HEK293 (cell line): ENCODE data around the gene TEKT5.

Experiments used
- CTCF ChIA-PET: fragments of 350-600 bp; formaldehyde crosslinking; extraction: SDS; loops from one replicate; lab custom pipeline; 2021; ENCODE audit warnings: antibody characterized with exemption; lab: Yijun Ruan, JAX
- POLR2A ChIA-PET: fragments of 300-600 bp; formaldehyde crosslinking; extraction: SDS; loops from one replicate; lab custom pipeline; 2020; ENCODE audit warnings: antibody characterized with exemption, inconsistent platforms; lab: Yijun Ruan, JAX
- H3K27ac ChIP-seq: fragments of 200-500 bp; sonication (Bioruptor generic); 2 replicates; pipeline ENCODE4 v1.5.1; 2014; ENCODE audit warnings: low read depth, low read length, control low read depth, inconsistent platforms; ENCODE audit errors: extremely low read depth
- H3K36me3 ChIP-seq, 2 experiments: fragments of 200-500 bp in 1 of 2; sonication (Bioruptor generic) in 1 of 2; 1 replicate in 1 of 2; 2 replicates in 1 of 2; pipeline ENCODE4 v1.5.1; 2014 to 2017; ENCODE audit warnings: inconsistent platforms in 2 of 2, low read length in 2 of 2; ENCODE audit not compliant: control insufficient read depth in 2 of 2, insufficient read depth in 1 of 2
- H3K4me1 ChIP-seq: fragments of 200-500 bp; sonication (Bioruptor generic); 2 replicates; pipeline ENCODE4 v1.5.1; 2014; ENCODE audit warnings: mild to moderate bottlenecking, low read length, inconsistent platforms; ENCODE audit not compliant: control insufficient read depth, insufficient read depth
- H3K4me3 ChIP-seq: 2 replicates; pipeline ENCODE4 v1.5.1; 2011; ENCODE audit warnings: low read depth, mild to moderate bottlenecking, control low read depth, low read length, moderate library complexity
- H3K9me3 ChIP-seq: fragments of 200-500 bp; sonication (Bioruptor generic); 2 replicates; pipeline ENCODE4 v1.5.1; 2014; ENCODE audit warnings: low read depth, low read length, inconsistent platforms; ENCODE audit not compliant: control insufficient read depth, insufficient read depth
- FEZF1 ChIP-seq: fragments of 450-650 bp; formaldehyde crosslinking; IDR thresholded peaks from 2 replicates; pipeline ENCODE4 v1.5.1; 2016; ENCODE audit warnings: missing biosample characterization, missing genetic modification characterization
- GLI4 ChIP-seq: fragments of 450-650 bp; formaldehyde crosslinking; IDR thresholded peaks from 2 replicates; pipeline ENCODE4 v1.5.1; 2016; ENCODE audit warnings: missing biosample characterization, missing genetic modification characterization
- HOXA7 ChIP-seq: sonication (generic); formaldehyde crosslinking; IDR thresholded peaks from 2 replicates; pipeline ENCODE4 v1.8.1; 2022; ENCODE audit warnings: missing genetic modification reagents, borderline replicate concordance
- MZF1 ChIP-seq: fragments of 450-650 bp; formaldehyde crosslinking; IDR thresholded peaks from 2 replicates; pipeline ENCODE4 v1.5.1; 2017; ENCODE audit warnings: missing biosample characterization, missing genetic modification characterization, borderline replicate concordance
- SCRT1 ChIP-seq: fragments of 450-650 bp; formaldehyde crosslinking; IDR thresholded peaks from 2 replicates; pipeline ENCODE4 v1.5.1; 2016; ENCODE audit warnings: missing biosample characterization, missing genetic modification characterization, borderline replicate concordance
- SP7 ChIP-seq: fragments of 450-650 bp; formaldehyde crosslinking; IDR thresholded peaks from 2 replicates; pipeline ENCODE4 v1.5.1; 2016; ENCODE audit warnings: missing biosample characterization, missing genetic modification characterization
- ZNF138 ChIP-seq: fragments of 450-650 bp; formaldehyde crosslinking; IDR thresholded peaks from 2 replicates; pipeline ENCODE4 v1.5.1; 2016; ENCODE audit warnings: missing biosample characterization, missing genetic modification characterization, borderline replicate concordance
- ZNF155 ChIP-seq: fragments of 450-650 bp; formaldehyde crosslinking; IDR thresholded peaks from 2 replicates; pipeline ENCODE4 v1.5.1; 2016; ENCODE audit warnings: missing biosample characterization, missing genetic modification characterization
- ZNF24 ChIP-seq: fragments of 450-650 bp; formaldehyde crosslinking; IDR thresholded peaks from 2 replicates; pipeline ENCODE4 v1.5.1; 2016; ENCODE audit warnings: missing biosample characterization, missing genetic modification characterization
- ZNF26 ChIP-seq: fragments of 450-650 bp; formaldehyde crosslinking; IDR thresholded peaks from 2 replicates; pipeline ENCODE4 v1.5.1; 2016; ENCODE audit warnings: missing biosample characterization, missing genetic modification characterization
- ZNF274 ChIP-seq, 2 experiments: fragments of 200-500 bp in 1 of 2; fragments of 450-650 bp in 1 of 2; sonication (Bioruptor generic) in 1 of 2; formaldehyde crosslinking in 1 of 2; IDR thresholded peaks; 2 replicates each; pipeline versions ENCODE4 v1.5.1 to v1.6.1; 2014 to 2016; ENCODE audit warnings: borderline replicate concordance in 1 of 2, inconsistent platforms in 1 of 2, low read length in 1 of 2, missing biosample characterization in 1 of 2, missing genetic modification characterization in 1 of 2
- ZNF398 ChIP-seq: fragments of 450-650 bp; formaldehyde crosslinking; IDR thresholded peaks from 2 replicates; pipeline ENCODE4 v1.5.1; 2017; ENCODE audit warnings: missing biosample characterization, missing genetic modification characterization
- ZNF423 ChIP-seq: fragments of 450-650 bp; formaldehyde crosslinking; IDR thresholded peaks from 2 replicates; pipeline ENCODE4 v1.5.1; 2016; ENCODE audit warnings: missing biosample characterization, missing genetic modification characterization
- ZNF473 ChIP-seq: fragments of 450-650 bp; formaldehyde crosslinking; IDR thresholded peaks from 2 replicates; pipeline ENCODE4 v1.5.1; 2017; ENCODE audit warnings: missing biosample characterization, missing genetic modification characterization
- ZNF560 ChIP-seq: fragments of 450-650 bp; formaldehyde crosslinking; IDR thresholded peaks from 2 replicates; pipeline ENCODE4 v1.5.1; 2017; ENCODE audit warnings: missing biosample characterization, missing genetic modification characterization, borderline replicate concordance
- ZNF580 ChIP-seq: fragments of 450-650 bp; formaldehyde crosslinking; IDR thresholded peaks from 2 replicates; pipeline ENCODE4 v1.5.1; 2016; ENCODE audit warnings: missing biosample characterization, missing genetic modification characterization
- ZNF623 ChIP-seq: fragments of 450-650 bp; formaldehyde crosslinking; IDR thresholded peaks from 2 replicates; pipeline ENCODE4 v1.5.1; 2016; ENCODE audit warnings: missing biosample characterization, missing genetic modification characterization
- ZNF626 ChIP-seq: fragments of 450-650 bp; sonication (Bioruptor Pico); formaldehyde crosslinking; IDR thresholded peaks from 2 replicates; pipeline ENCODE4 v1.5.1; 2018; ENCODE audit warnings: missing biosample characterization, missing genetic modification characterization, inconsistent platforms
- ZNF747 ChIP-seq: fragments of 450-650 bp; formaldehyde crosslinking; IDR thresholded peaks from 2 replicates; pipeline ENCODE4 v1.5.1; 2016; ENCODE audit warnings: missing biosample characterization, missing genetic modification characterization
- TF ChIP-seq, protein P1 (sequence below): fragments of 450-650 bp; formaldehyde crosslinking; IDR thresholded peaks from 2 replicates; pipeline ENCODE4 v1.5.1; 2016; ENCODE audit warnings: missing biosample characterization, missing genetic modification characterization, low read depth
- TF ChIP-seq, protein P2 (sequence below): fragments of 450-650 bp; formaldehyde crosslinking; IDR thresholded peaks from 2 replicates; pipeline ENCODE4 v1.5.1; 2016; ENCODE audit warnings: missing biosample characterization, missing genetic modification characterization
- TF ChIP-seq, protein P3 (sequence below): fragments of 450-650 bp; IDR thresholded peaks from 2 replicates; pipeline ENCODE4 v1.5.1; 2018; ENCODE audit warnings: missing biosample characterization, mild to moderate bottlenecking, missing genetic modification characterization
- TF ChIP-seq, protein P4 (sequence below): fragments of 450-650 bp; formaldehyde crosslinking; conservative IDR thresholded peaks from 2 replicates; pipeline ENCODE4 v1.5.1; 2016; ENCODE audit warnings: low read depth, missing biosample characterization, missing genetic modification characterization

Gene TEKT5

GRCh38 chr16:10692470-10692869 lies 2.3 kb downstream of the TEKT5 start (continued):
- TF ChIP-seq, protein P1, sequence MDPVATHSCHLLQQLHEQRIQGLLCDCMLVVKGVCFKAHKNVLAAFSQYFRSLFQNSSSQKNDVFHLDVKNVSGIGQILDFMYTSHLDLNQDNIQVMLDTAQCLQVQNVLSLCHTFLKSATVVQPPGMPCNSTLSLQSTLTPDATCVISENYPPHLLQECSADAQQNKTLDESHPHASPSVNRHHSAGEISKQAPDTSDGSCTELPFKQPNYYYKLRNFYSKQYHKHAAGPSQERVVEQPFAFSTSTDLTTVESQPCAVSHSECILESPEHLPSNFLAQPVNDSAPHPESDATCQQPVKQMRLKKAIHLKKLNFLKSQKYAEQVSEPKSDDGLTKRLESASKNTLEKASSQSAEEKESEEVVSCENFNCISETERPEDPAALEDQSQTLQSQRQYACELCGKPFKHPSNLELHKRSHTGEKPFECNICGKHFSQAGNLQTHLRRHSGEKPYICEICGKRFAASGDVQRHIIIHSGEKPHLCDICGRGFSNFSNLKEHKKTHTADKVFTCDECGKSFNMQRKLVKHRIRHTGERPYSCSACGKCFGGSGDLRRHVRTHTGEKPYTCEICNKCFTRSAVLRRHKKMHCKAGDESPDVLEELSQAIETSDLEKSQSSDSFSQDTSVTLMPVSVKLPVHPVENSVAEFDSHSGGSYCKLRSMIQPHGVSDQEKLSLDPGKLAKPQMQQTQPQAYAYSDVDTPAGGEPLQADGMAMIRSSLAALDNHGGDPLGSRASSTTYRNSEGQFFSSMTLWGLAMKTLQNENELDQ (tag by site-specific recombination): no peak
- TF ChIP-seq ZNF274 (IDR thresholded peaks at IDR 0.05; ENCODE audit: low read length): no peak
- TF ChIP-seq ZNF274 (tag by site-specific recombination; IDR thresholded peaks at IDR 0.05; ENCODE audit: borderline replicate concordance): no peak
- TF ChIP-seq ZNF423: no peak

GRCh38 chr16:10688726-10689125 lies 6.0 kb downstream of the TEKT5 start:
- no peaks in the 10 kb centered on the region for H3K36me3 ChIP-seq
- no peak overlapping the region for H3K27ac ChIP-seq
- CTCF ChIA-PET: interaction anchor here (0.6 kb wide), 1 partner anchor 137 kb away, joined by 3 read pairs; no protein-coding TSS in a partner anchor
- no peaks in the 10 kb centered on the region for H3K4me1 ChIP-seq
- no peaks in the 10 kb centered on the region for H3K9me3 ChIP-seq
- H3K4me3 ChIP-seq: no peak overlapping the region
- TF ChIP-seq, protein P2, sequence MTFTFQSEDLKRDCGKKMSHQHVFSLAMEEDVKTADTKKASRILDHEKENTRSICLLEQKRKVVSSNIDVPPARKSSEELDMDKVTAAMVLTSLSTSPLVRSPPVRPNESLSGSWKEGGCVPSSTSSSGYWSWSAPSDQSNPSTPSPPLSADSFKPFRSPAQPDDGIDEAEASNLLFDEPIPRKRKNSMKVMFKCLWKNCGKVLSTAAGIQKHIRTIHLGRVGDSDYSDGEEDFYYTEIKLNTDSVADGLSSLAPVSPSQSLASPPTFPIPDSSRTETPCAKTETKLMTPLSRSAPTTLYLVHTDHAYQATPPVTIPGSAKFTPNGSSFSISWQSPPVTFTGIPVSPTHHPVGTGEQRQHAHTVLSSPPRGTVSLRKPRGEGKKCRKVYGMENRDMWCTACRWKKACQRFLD (tag by site-specific recombination): no peak
- TF ChIP-seq ZNF138 (tag by site-specific recombination) (no peak), ZNF623 (tag by site-specific recombination) (no peak), ZNF560 (tag by site-specific recombination) (no peak), HOXA7 (CRISPR knock-in tag) (no peak), ZNF155 (tag by site-specific recombination) (no peak), MZF1 (tag by site-specific recombination) (no peak), ZNF626 (no peak), ZNF24 (tag by site-specific recombination) (no peak), FEZF1 (tag by site-specific recombination) (no peak), GLI4 (tag by site-specific recombination) (no peak), SP7 (no peak), ZNF747 (tag by site-specific recombination) (no peak), ZNF26 (no peak), ZNF580 (no peak), ZNF473 (tag by site-specific recombination) (no peak), SCRT1 (no peak), ZNF398 (tag by site-specific recombination) (no peak)
- TF ChIP-seq, protein P3, sequence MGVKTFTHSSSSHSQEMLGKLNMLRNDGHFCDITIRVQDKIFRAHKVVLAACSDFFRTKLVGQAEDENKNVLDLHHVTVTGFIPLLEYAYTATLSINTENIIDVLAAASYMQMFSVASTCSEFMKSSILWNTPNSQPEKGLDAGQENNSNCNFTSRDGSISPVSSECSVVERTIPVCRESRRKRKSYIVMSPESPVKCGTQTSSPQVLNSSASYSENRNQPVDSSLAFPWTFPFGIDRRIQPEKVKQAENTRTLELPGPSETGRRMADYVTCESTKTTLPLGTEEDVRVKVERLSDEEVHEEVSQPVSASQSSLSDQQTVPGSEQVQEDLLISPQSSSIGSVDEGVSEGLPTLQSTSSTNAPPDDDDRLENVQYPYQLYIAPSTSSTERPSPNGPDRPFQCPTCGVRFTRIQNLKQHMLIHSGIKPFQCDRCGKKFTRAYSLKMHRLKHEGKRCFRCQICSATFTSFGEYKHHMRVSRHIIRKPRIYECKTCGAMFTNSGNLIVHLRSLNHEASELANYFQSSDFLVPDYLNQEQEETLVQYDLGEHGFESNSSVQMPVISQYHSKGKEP (tag by site-specific recombination): no peak
- TF ChIP-seq, protein P4, sequence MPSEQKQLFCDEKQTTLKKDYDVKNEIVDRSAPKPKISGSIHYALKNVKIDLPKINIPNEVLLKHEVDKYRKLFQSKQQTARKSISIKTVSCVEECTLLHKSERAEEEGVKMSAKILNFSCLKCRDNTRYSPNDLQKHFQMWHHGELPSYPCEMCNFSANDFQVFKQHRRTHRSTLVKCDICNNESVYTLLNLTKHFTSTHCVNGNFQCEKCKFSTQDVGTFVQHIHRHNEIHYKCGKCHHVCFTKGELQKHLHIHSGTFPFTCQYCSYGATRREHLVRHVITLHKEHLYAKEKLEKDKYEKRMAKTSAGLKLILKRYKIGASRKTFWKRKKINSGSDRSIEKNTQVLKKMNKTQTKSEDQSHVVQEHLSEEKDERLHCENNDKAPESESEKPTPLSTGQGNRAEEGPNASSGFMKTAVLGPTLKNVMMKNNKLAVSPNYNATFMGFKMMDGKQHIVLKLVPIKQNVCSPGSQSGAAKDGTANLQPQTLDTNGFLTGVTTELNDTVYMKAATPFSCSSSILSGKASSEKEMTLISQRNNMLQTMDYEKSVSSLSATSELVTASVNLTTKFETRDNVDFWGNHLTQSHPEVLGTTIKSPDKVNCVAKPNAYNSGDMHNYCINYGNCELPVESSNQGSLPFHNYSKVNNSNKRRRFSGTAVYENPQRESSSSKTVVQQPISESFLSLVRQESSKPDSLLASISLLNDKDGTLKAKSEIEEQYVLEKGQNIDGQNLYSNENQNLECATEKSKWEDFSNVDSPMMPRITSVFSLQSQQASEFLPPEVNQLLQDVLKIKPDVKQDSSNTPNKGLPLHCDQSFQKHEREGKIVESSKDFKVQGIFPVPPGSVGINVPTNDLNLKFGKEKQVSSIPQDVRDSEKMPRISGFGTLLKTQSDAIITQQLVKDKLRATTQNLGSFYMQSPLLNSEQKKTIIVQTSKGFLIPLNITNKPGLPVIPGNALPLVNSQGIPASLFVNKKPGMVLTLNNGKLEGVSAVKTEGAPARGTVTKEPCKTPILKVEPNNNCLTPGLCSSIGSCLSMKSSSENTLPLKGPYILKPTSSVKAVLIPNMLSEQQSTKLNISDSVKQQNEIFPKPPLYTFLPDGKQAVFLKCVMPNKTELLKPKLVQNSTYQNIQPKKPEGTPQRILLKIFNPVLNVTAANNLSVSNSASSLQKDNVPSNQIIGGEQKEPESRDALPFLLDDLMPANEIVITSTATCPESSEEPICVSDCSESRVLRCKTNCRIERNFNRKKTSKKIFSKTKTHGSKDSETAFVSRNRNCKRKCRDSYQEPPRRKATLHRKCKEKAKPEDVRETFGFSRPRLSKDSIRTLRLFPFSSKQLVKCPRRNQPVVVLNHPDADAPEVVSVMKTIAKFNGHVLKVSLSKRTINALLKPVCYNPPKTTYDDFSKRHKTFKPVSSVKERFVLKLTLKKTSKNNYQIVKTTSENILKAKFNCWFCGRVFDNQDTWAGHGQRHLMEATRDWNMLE: no peak
- TF ChIP-seq, all 188 proteins: peak for 0
- POLR2A ChIA-PET: no interaction called here
